Measurements from ENCODE around the gene PRR15L. TPM values are rescaled to one million over a fixed set of nuclear protein-coding genes. Genes with fewer than 3 reads are reported as not detected.

The PRR15L gene
- polyA plus RNA-seq, 2 donors, result 8.8 to 15.2 TPM

DNA sequence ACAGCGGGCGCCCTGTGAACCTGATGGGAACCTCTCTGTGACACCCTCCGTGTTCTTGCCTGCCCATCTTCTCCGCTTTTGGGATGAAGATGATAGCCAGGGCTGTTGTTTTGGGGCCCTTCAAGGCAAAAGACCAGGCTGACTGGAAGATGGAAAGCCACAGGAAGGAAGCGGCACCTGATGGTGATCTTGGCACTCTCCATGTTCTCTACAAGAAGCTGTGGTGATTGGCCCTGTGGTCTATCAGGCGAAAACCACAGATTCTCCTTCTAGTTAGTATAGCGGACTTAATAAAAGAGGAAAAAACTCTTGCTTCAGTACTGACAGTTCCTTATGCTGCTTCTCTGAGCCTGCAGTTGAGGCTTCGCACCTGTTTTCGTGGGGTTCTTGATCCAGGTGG is 23.8 kb upstream of the PRR15L start:
- H3K4me1 ChIP-seq (ENCODE audit: control insufficient read depth in 2 of 2, insufficient read depth in 2 of 2, low read length in 1 of 2), result no peaks in the 10 kb centered on the region
- peaks cover 15 to 42% of the 10 kb centered on the region in 2 donors for H3K36me3 ChIP-seq (ENCODE audit: control insufficient read depth in 2 of 2, insufficient read depth in 2 of 2, low read length in 1 of 2)
- no peak overlapping the region for H3K4me3 ChIP-seq (ENCODE audit: low read depth in 1 of 2, low read length in 2 of 2)
- H3K27ac ChIP-seq (ENCODE audit: low read depth in 2 of 2, low read length in 1 of 2), result no peak overlapping the region
- H3K9me3 ChIP-seq (ENCODE audit: control insufficient read depth in 2 of 2, insufficient read depth in 1 of 2, low read depth in 1 of 2, low read length in 1 of 2), result no peaks in the 10 kb centered on the region
- H3K27me3 ChIP-seq (ENCODE audit: control insufficient read depth in 1 of 2, insufficient read depth in 2 of 2, low read length in 2 of 2), result no peaks in the 10 kb centered on the region
- WGBS, 2 donors, result 90% methylated on average over 9 of the region's 9 CpGs

DNA sequence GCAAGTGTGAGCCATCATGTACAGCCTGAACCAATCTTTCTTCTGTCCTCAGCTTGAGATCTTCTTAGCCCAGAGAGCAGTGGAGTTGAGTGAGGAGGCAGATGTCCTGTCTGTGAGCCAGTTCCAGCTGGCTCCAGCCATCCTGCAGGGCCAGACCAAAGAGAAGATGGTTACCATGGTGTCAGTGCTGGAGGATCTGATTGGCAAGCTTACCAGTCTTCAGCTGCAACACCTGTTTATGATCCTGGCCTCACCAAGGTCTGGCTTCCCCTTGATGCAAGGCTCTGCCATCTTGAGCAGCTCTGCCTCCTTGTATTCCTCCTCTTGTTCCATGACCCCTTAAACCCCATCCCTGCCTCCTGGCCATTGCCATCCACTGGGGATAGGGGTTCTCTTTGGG is 22.9 kb upstream of the PRR15L start:
- Histone ChIP-seq H3K27me3 (ENCODE audit: control insufficient read depth in 1 of 2, insufficient read depth in 2 of 2, low read length in 2 of 2) (no peaks in the 10 kb centered on the region), H3K27ac (ENCODE audit: low read depth in 2 of 2, low read length in 1 of 2) (no peak overlapping the region), H3K9me3 (ENCODE audit: control insufficient read depth in 2 of 2, insufficient read depth in 1 of 2, low read depth in 1 of 2, low read length in 1 of 2) (no peaks in the 10 kb centered on the region), H3K4me3 (ENCODE audit: low read depth in 1 of 2, low read length in 2 of 2) (no peak overlapping the region), H3K4me1 (ENCODE audit: control insufficient read depth in 2 of 2, insufficient read depth in 2 of 2, low read length in 1 of 2) (no peaks in the 10 kb centered on the region), H3K36me3 (ENCODE audit: control insufficient read depth in 2 of 2, insufficient read depth in 2 of 2, low read length in 1 of 2) (peaks cover 21 to 48% of the 10 kb centered on the region in 2 donors)

DNA sequence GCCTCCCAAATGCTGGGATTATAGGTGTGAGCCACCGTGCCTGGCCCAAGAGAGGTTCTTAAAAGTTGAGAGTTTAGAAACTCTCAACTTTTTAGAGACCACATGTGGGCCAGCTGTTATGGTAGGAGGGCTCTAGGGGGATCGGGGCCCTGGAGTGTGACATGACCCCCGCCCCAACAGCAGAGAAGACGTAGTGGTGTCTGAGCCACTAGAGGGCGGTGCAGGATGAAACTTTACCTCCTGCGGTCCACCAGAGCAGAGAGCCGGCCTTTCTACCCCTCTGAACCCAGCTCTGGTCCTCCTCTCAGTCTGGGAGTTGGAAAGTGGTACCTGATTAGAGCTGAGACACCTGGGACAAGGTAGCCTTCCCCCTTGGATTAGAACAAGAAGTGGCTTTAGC is 20.6 kb upstream of the PRR15L start:
- Histone ChIP-seq H3K27ac (ENCODE audit: low read depth in 2 of 2, low read length in 1 of 2) (no peak overlapping the region), H3K4me1 (ENCODE audit: control insufficient read depth in 2 of 2, insufficient read depth in 2 of 2, low read length in 1 of 2) (no peaks in the 10 kb centered on the region), H3K4me3 (ENCODE audit: low read depth in 1 of 2, low read length in 2 of 2) (no peak overlapping the region), H3K9me3 (ENCODE audit: control insufficient read depth in 2 of 2, insufficient read depth in 1 of 2, low read depth in 1 of 2, low read length in 1 of 2) (no peaks in the 10 kb centered on the region), H3K27me3 (ENCODE audit: control insufficient read depth in 1 of 2, insufficient read depth in 2 of 2, low read length in 2 of 2) (no peaks in the 10 kb centered on the region), H3K36me3 (ENCODE audit: control insufficient read depth in 2 of 2, insufficient read depth in 2 of 2, low read length in 1 of 2) (peaks cover 23 to 56% of the 10 kb centered on the region in 2 donors)
- 29% methylated on average over 7 of the region's 7 CpGs for WGBS, 2 donors

DNA sequence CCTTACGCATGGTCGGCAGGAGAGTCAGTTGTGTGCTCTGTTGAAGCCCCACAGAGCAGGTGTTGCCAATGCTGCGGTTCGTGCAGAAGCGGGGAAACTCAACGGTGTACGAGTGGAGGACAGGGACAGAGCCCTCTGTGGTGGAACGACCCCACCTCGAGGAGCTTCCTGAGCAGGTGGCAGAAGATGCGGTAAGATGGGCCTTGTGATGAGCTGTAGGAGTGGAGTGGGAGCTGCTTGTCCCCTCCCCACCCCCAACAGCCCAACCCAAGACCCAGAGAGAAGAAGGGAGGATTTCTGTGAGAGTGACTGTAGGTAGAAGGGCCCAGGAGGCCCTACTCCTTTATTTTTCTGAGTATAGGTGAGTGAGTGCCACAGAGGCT is 18.1 kb upstream of the PRR15L start:
- Histone ChIP-seq H3K4me3 (ENCODE audit: low read depth in 1 of 2, low read length in 2 of 2) (no peak overlapping the region), H3K4me1 (ENCODE audit: control insufficient read depth in 2 of 2, insufficient read depth in 2 of 2, low read length in 1 of 2) (no peaks in the 10 kb centered on the region), H3K36me3 (ENCODE audit: control insufficient read depth in 2 of 2, insufficient read depth in 2 of 2, low read length in 1 of 2) (peaks cover 18 to 36% of the 10 kb centered on the region in 2 donors), H3K27ac (ENCODE audit: low read depth in 2 of 2, low read length in 1 of 2) (no peak overlapping the region), H3K9me3 (ENCODE audit: control insufficient read depth in 2 of 2, insufficient read depth in 1 of 2, low read depth in 1 of 2, low read length in 1 of 2) (no peaks in the 10 kb centered on the region), H3K27me3 (ENCODE audit: control insufficient read depth in 1 of 2, insufficient read depth in 2 of 2, low read length in 2 of 2) (no peaks in the 10 kb centered on the region)
- WGBS, 2 donors, result 92 to 93% methylated on average over 10 of the region's 10 CpGs

DNA sequence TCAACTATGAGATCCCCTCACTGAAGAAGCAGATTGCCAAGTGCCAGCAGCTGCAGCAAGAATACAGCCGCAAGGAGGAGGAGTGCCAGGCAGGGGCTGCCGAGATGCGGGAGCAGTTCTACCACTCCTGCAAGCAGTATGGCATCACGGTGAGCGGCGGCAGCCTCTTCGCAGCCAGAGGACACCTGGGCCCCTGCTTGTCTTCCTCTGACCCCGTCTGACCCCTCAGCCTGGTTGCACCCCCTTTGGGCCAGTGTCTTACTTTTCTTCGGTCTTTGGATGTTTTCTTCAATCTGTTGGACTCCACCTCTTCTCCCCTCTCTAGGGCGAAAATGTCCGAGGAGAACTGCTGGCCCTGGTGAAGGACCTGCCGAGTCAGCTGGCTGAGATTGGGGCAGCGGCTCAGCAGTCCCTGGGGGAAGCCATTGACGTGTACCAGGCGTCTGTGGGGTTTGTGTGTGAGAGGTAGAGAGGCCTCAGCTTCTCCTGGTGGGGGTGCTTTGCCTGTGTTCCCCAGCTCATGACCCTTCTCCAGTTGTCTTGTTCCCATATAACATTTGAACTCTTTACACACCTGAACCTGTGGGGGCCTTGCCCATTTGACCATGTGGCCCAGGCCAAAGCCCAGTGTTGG is 17.6 kb upstream of the PRR15L start:
- H3K4me1 ChIP-seq (ENCODE audit: control insufficient read depth in 2 of 2, insufficient read depth in 2 of 2, low read length in 1 of 2), result peaks cover 0 to 2% of the 10 kb centered on the region in 2 donors
- H3K9me3 ChIP-seq (ENCODE audit: control insufficient read depth in 2 of 2, insufficient read depth in 1 of 2, low read depth in 1 of 2, low read length in 1 of 2), result no peaks in the 10 kb centered on the region
- WGBS, 2 donors, result 77 to 86% methylated on average over 14 to 15 of the region's 15 CpGs
- H3K4me3 ChIP-seq (ENCODE audit: low read depth in 1 of 2, low read length in 2 of 2), result no peak overlapping the region
- no peak overlapping the region for H3K27ac ChIP-seq (ENCODE audit: low read depth in 2 of 2, low read length in 1 of 2)
- H3K36me3 ChIP-seq (ENCODE audit: control insufficient read depth in 2 of 2, insufficient read depth in 2 of 2, low read length in 1 of 2), result peaks cover 15 to 31% of the 10 kb centered on the region in 2 donors
- H3K27me3 ChIP-seq (ENCODE audit: control insufficient read depth in 1 of 2, insufficient read depth in 2 of 2, low read length in 2 of 2), result no peaks in the 10 kb centered on the region

DNA sequence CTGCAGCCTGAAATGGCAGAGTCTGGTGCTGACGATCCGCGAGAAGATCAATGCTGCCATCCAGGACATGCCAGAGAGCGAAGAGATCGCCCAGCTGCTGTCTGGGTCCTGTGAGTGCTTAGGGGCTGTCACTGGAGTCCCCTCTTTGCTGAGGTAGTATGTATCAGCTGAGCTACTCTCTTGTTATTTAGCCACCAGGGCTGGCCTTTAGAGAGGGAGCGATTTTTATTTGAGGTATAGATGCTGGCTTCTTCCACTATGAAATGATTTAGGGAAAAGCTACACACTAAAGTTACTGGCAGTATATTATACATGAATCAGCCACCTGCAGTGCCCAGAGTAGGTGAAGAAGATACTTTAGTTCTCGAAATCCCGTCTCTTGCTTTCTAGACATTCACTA is 15.9 kb upstream of the PRR15L start:
- H3K27me3 ChIP-seq (ENCODE audit: control insufficient read depth in 1 of 2, insufficient read depth in 2 of 2, low read length in 2 of 2), result no peaks in the 10 kb centered on the region
- H3K4me1 ChIP-seq (ENCODE audit: control insufficient read depth in 2 of 2, insufficient read depth in 2 of 2, low read length in 1 of 2), result peaks cover 0 to 4% of the 10 kb centered on the region in 2 donors
- H3K9me3 ChIP-seq (ENCODE audit: control insufficient read depth in 2 of 2, insufficient read depth in 1 of 2, low read depth in 1 of 2, low read length in 1 of 2), result no peaks in the 10 kb centered on the region
- 94 to 95% methylated on average over 8 of the region's 8 CpGs for WGBS, 2 donors
- H3K4me3 ChIP-seq (ENCODE audit: low read depth in 1 of 2, low read length in 2 of 2), result no peak overlapping the region
- H3K36me3 ChIP-seq (ENCODE audit: control insufficient read depth in 2 of 2, insufficient read depth in 2 of 2, low read length in 1 of 2), result peaks cover 10 to 20% of the 10 kb centered on the region in 2 donors
- no peak overlapping the region for H3K27ac ChIP-seq (ENCODE audit: low read depth in 2 of 2, low read length in 1 of 2)

DNA sequence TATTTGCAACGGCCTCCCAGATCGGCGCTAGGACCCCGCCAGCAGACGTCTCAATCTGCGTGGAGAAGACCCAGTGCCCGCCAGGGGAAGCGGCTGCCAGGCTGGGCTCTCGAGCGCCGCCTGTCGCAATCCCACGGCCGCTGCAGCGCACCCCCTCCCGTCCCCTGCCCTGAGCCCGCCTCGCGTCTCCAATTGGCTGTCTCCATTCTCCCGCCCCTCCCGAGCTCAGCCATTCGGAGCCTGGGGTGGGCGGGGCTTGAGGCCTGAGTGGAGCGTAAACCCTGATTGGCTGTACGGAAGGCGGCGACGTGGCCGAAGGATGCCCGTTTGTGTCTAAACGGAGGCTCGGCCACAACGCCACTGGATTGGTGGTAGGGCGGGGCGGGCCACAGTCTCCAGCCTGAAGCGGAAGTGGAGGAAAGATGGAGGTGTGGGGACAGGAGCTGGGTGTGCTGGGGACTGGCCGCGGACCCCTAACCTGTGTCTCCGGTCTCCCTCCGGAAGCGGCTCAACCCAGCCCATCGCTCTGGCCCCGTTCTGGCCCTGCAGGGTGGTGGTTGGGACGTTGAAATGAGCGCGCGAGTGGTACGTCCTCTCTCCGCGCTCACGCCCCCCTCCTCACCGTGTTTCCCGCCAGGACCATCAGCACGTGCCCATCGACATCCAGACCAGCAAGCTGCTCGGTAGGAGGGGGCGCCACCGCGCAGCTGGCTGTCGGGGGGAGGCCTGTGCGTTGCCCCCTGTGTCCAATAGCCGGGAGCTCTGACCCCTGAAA is 13.2 kb upstream of the PRR15L start, which contains the start of gene CDK5RAP3:
Gene CDK5RAP3 (plus strand): TSS at position 389 of the 775 bp plus-strand sequence. CDS start 34 bp downstream, at position 423.
- H3K4me1 ChIP-seq (ENCODE audit: control insufficient read depth in 2 of 2, insufficient read depth in 2 of 2, low read length in 1 of 2), result peaks cover 0 to 14% of the 10 kb centered on the region in 2 donors
- no peaks in the 10 kb centered on the region for H3K27me3 ChIP-seq (ENCODE audit: control insufficient read depth in 1 of 2, insufficient read depth in 2 of 2, low read length in 2 of 2)
- peaks cover 6 to 12% of the 10 kb centered on the region in 2 donors for H3K36me3 ChIP-seq (ENCODE audit: control insufficient read depth in 2 of 2, insufficient read depth in 2 of 2, low read length in 1 of 2)
- peak within 1 kb of the TSS; percentile 77 to 88 for H3K4me3 ChIP-seq (ENCODE audit: low read depth in 1 of 2, low read length in 2 of 2)
- H3K9me3 ChIP-seq (ENCODE audit: control insufficient read depth in 2 of 2, insufficient read depth in 1 of 2, low read depth in 1 of 2, low read length in 1 of 2), result no peaks in the 10 kb centered on the region
- WGBS, 2 donors, result 1% methylated on average over 57 to 62 of the region's 62 CpGs
- H3K27ac ChIP-seq (ENCODE audit: low read depth in 2 of 2, low read length in 1 of 2), result peak within 1 kb of the TSS; percentile 60 to 88

DNA sequence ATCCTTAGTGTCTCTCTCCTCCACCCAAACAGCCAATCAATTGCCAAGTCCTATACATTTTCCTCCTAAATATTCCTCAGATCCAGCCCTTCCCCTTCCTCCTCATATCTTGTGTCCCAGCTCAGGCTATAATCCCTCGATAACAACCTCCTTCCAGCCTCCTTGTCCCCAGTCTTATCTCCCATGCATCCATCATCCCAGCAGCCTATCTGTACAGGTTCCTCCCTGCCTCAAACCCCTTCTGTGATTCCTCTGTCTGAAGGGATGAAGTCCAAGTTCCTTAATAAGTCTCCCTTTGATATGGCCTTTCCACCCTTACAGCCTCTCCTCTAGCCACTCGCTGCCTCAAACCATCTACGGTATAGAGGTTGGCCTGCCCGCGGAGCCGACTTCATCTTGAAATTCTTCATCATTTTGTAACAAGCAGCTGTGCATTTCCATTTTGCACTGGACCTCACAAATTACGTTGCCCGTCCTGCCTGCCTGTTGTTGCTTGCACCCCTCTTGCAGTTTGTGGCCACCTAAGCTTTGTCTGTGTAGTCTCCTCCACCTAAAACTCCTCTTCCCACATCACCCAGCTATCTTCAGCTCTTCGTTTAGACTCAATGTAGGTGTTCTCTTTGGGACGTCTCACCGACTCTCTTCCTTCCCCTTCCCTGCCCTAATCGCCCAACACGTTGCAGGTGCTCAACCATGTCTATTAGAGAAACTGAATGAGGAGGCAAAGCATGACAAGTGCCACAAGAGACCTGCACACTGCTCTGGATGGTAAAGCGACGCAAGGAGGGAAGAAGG is 12.4 kb upstream of the PRR15L start:
- H3K4me3 ChIP-seq (ENCODE audit: low read depth in 1 of 2, low read length in 2 of 2), result peak overlapping the region in 1 of 2 donors; percentile 28
- peak overlapping the region; percentile 21 to 26 for H3K27ac ChIP-seq (ENCODE audit: low read depth in 2 of 2, low read length in 1 of 2)
- WGBS, 2 donors, result 35 to 44% methylated on average over 15 of the region's 15 CpGs
- H3K27me3 ChIP-seq (ENCODE audit: control insufficient read depth in 1 of 2, insufficient read depth in 2 of 2, low read length in 2 of 2), result no peaks in the 10 kb centered on the region
- no peaks in the 10 kb centered on the region for H3K9me3 ChIP-seq (ENCODE audit: control insufficient read depth in 2 of 2, insufficient read depth in 1 of 2, low read depth in 1 of 2, low read length in 1 of 2)
- H3K36me3 ChIP-seq (ENCODE audit: control insufficient read depth in 2 of 2, insufficient read depth in 2 of 2, low read length in 1 of 2), result peaks cover 0 to 4% of the 10 kb centered on the region in 2 donors
- peaks cover 0 to 14% of the 10 kb centered on the region in 2 donors for H3K4me1 ChIP-seq (ENCODE audit: control insufficient read depth in 2 of 2, insufficient read depth in 2 of 2, low read length in 1 of 2)

DNA sequence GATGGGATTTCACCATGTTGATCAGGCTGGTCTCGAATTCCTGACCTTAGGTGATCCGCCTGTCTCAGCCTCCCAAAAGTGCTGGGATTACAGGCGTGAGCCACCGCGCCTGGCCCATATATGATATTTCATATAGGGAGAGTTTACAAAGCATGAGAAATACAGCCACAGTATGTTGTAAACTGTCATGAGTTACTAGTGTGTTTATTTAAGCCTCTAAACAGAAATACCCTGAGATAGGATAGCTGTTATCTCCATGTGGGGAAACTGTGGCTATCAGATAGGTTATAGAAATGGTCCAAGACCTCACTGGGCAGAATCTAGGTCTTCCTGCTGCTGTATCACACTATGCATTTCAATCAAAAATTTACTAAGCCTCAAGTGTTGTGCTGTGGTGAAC is 11.2 kb upstream of the PRR15L start:
- Histone ChIP-seq H3K27me3 (ENCODE audit: control insufficient read depth in 1 of 2, insufficient read depth in 2 of 2, low read length in 2 of 2) (no peaks in the 10 kb centered on the region), H3K9me3 (ENCODE audit: control insufficient read depth in 2 of 2, insufficient read depth in 1 of 2, low read depth in 1 of 2, low read length in 1 of 2) (no peaks in the 10 kb centered on the region), H3K27ac (ENCODE audit: low read depth in 2 of 2, low read length in 1 of 2) (no peak overlapping the region), H3K4me1 (ENCODE audit: control insufficient read depth in 2 of 2, insufficient read depth in 2 of 2, low read length in 1 of 2) (peaks cover 0 to 14% of the 10 kb centered on the region in 2 donors), H3K36me3 (ENCODE audit: control insufficient read depth in 2 of 2, insufficient read depth in 2 of 2, low read length in 1 of 2) (no peaks in the 10 kb centered on the region), H3K4me3 (ENCODE audit: low read depth in 1 of 2, low read length in 2 of 2) (no peak overlapping the region)
- 90 to 92% methylated on average over 5 of the region's 5 CpGs for WGBS, 2 donors
